Measurements from ENCODE around the gene SEPTIN12.

The SEPTIN12 gene

DNA sequence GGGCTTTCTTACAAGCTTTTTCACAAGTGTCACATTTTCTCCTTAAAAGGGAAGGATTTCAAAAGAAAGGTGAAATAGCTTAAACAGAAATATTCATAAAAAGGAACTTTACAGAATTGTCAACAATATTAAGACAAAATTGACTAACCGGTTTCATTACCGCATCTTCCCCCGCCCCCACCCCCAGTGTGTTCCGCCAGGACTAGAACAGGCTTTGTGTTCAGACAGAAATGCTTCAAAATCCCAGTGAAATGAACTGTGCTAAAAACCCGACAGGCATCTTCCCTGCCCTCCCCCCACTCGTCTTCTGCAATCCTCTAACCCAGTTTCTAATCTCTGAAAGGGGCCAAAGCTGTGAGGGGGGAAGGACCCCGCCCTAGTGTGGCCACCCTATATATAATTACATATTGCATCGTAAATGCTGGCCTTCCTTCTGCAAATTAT is 15.3 kb upstream of the SEPTIN12 start:
- H3K36me3 ChIP-seq (ENCODE audit: control insufficient read depth in 2 of 2, insufficient read depth in 2 of 2, low read length in 2 of 2) = peaks cover 10 to 28% of the 10 kb centered on the region in 2 donors
- H3K4me1 ChIP-seq (ENCODE audit: control insufficient read depth in 2 of 2, insufficient read depth in 2 of 2, low read length in 2 of 2) = peaks cover 19 to 20% of the 10 kb centered on the region in 2 donors
- peak overlapping the region; percentile 72 to 85 for H3K9ac ChIP-seq (ENCODE audit: low read depth in 1 of 2, low read length in 2 of 2)
- no peaks in the 10 kb centered on the region for H3K9me3 ChIP-seq (ENCODE audit: control insufficient read depth in 2 of 2, low read length in 2 of 2)
- peak overlapping the region; percentile 69 to 72 for H3K4me3 ChIP-seq (ENCODE audit: low read length in 2 of 2)
- peak overlapping the region in 1 of 2 donors; percentile 94 for H3K27ac ChIP-seq (ENCODE audit: low read depth in 2 of 2, low read length in 2 of 2)
- no peaks in the 10 kb centered on the region for H3K27me3 ChIP-seq (ENCODE audit: control insufficient read depth in 2 of 2, insufficient read depth in 2 of 2, low read length in 2 of 2)

DNA sequence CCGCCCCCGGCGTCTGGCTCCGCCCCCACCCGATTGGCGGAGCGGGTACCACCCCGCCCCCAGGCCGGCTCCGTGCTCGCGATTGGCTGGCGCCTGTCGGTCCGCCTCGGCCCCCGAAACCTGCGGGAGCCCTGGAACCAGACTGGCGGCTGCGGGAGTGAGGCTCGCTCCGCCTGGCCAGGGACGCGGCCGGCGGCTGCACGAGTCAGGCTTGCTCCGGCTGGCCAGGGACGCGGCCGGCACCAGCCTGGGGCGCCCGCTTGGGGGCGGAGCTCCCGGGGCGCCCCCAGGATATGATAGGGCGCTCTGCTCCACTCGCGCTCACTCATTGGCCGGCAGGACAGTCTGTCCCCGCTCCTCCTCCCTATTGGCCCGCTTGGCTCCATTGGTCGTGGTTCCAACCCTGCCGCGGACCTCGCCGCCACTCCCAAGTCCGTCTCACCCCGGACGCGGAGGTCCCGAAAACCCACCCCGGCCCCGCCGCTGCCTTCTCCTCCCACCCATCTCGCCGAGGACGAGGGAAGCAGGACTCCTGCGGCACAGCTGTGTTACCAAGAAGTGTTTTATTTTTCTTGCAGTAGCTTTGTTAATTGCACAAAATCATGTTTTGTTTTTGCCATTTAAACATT is 14.6 kb upstream of the SEPTIN12 start:
- Histone ChIP-seq H3K27me3 (ENCODE audit: control insufficient read depth in 2 of 2, insufficient read depth in 2 of 2, low read length in 2 of 2) (no peaks in the 10 kb centered on the region), H3K27ac (ENCODE audit: low read depth in 2 of 2, low read length in 2 of 2) (peak overlapping the region; percentile 82 to 94), H3K36me3 (ENCODE audit: control insufficient read depth in 2 of 2, insufficient read depth in 2 of 2, low read length in 2 of 2) (peaks cover 14 to 26% of the 10 kb centered on the region in 2 donors), H3K9me3 (ENCODE audit: control insufficient read depth in 2 of 2, low read length in 2 of 2) (no peaks in the 10 kb centered on the region), H3K4me3 (ENCODE audit: low read length in 2 of 2) (peak overlapping the region; percentile 69 to 72), H3K4me1 (ENCODE audit: control insufficient read depth in 2 of 2, insufficient read depth in 2 of 2, low read length in 2 of 2) (peaks cover 19 to 20% of the 10 kb centered on the region in 2 donors), H3K9ac (ENCODE audit: low read depth in 1 of 2, low read length in 2 of 2) (peak overlapping the region; percentile 72 to 85)

DNA sequence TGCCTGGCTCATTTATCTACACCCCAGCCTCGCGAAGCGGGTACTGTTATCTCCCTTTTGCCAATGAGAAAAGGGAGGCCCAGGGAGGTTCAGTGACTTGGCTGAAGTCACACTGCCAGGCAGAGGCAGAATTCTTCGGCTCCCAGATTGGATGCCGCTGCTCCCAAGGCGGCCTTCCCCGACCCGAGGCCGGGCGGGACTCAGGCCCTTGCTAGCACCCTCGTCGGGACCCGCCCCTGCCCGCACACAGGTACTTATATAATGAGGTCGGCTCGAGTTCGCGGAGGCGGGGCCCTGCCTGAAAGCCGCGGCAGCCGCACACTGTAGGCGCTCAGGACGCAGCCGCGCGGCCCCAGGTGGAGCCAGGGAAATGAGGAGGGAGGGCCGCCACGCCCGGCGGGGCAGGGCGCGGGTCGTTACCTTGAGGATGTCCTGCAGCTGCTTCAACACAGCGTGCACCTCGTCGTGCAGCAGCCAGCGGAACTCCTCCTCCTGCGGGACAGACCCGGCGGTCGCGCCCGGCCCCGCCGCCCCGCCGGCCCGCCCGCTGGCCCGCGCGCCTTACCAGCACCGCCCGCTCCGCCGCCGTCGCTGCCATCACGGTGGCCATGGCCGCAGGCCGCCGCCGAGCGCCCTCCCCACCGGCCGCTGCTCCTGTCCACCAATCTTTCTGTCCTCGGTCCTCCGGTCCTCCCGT is 14.0 kb upstream of the SEPTIN12 start, which contains the start of gene ROGDI:
Gene ROGDI (minus strand): TSS at position 672 of the 697 bp plus-strand sequence. CDS start 62 bp downstream, at position 610.
- no peaks in the 10 kb centered on the region for H3K27me3 ChIP-seq (ENCODE audit: control insufficient read depth in 2 of 2, insufficient read depth in 2 of 2, low read length in 2 of 2)
- peaks cover 14 to 23% of the 10 kb centered on the region in 2 donors for H3K36me3 ChIP-seq (ENCODE audit: control insufficient read depth in 2 of 2, insufficient read depth in 2 of 2, low read length in 2 of 2)
- H3K9me3 ChIP-seq (ENCODE audit: control insufficient read depth in 2 of 2, low read length in 2 of 2) = no peaks in the 10 kb centered on the region
- peaks cover 19 to 24% of the 10 kb centered on the region in 2 donors for H3K4me1 ChIP-seq (ENCODE audit: control insufficient read depth in 2 of 2, insufficient read depth in 2 of 2, low read length in 2 of 2)
- peak within 1 kb of the TSS; percentile 72 to 85 for H3K9ac ChIP-seq (ENCODE audit: low read depth in 1 of 2, low read length in 2 of 2)
- H3K27ac ChIP-seq (ENCODE audit: low read depth in 2 of 2, low read length in 2 of 2) = peak within 1 kb of the TSS; percentile 82 to 94
- H3K4me3 ChIP-seq (ENCODE audit: low read length in 2 of 2) = peak within 1 kb of the TSS; percentile 69 to 72

DNA sequence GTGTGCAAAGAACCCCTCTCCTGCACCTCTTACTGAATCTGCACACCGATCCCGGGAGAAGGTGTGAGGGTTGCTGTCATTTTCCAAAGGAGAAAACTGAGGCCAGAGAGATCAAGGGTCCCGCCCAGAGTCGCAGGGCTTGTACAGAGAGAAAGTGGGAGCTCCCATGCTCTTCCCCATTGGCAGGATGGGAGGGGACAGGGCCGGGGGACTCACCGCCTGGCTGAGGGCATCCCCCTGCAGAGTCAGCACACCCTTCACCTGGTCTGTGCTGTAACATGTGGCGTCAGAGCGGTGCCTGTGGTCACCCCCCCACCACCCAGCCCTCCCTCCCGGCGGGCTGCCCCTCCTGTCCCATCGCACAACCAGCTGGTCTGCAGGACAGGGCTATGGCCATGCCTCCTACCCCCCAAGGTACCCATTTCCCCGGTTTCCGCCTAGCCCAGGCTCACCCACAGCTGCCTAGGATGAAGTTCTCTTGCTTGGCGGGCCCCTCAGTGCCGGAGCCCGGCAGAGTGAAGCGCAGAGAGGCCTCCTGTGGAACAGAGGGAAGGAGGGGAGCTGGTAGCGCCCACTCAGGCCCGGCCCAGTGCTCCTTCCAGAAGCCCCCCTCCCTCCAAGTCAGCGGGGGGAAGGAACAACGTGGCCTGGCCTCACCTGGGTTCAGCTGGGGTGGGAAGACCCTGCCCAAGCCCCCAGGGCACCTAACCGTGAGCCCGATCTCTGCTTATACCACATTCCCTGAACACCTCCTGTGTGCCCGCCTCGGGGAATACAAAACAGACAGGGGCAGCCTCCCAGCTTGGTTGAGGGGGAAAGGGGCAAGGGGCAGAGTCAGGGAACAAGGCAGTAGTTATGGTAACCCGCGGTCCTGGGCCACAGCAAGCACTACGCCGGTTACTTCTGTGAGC is 13.2 kb upstream of the SEPTIN12 start:
- Histone ChIP-seq H3K27me3 (ENCODE audit: control insufficient read depth in 2 of 2, insufficient read depth in 2 of 2, low read length in 2 of 2) (no peaks in the 10 kb centered on the region), H3K9me3 (ENCODE audit: control insufficient read depth in 2 of 2, low read length in 2 of 2) (no peaks in the 10 kb centered on the region), H3K9ac (ENCODE audit: low read depth in 1 of 2, low read length in 2 of 2) (peak overlapping the region; percentile 57 to 85), H3K27ac (ENCODE audit: low read depth in 2 of 2, low read length in 2 of 2) (peak overlapping the region; percentile 82 to 94), H3K36me3 (ENCODE audit: control insufficient read depth in 2 of 2, insufficient read depth in 2 of 2, low read length in 2 of 2) (peaks cover 14 to 23% of the 10 kb centered on the region in 2 donors), H3K4me3 (ENCODE audit: low read length in 2 of 2) (peak overlapping the region; percentile 69 to 72), H3K4me1 (ENCODE audit: control insufficient read depth in 2 of 2, insufficient read depth in 2 of 2, low read length in 2 of 2) (peaks cover 19 to 31% of the 10 kb centered on the region in 2 donors)

DNA sequence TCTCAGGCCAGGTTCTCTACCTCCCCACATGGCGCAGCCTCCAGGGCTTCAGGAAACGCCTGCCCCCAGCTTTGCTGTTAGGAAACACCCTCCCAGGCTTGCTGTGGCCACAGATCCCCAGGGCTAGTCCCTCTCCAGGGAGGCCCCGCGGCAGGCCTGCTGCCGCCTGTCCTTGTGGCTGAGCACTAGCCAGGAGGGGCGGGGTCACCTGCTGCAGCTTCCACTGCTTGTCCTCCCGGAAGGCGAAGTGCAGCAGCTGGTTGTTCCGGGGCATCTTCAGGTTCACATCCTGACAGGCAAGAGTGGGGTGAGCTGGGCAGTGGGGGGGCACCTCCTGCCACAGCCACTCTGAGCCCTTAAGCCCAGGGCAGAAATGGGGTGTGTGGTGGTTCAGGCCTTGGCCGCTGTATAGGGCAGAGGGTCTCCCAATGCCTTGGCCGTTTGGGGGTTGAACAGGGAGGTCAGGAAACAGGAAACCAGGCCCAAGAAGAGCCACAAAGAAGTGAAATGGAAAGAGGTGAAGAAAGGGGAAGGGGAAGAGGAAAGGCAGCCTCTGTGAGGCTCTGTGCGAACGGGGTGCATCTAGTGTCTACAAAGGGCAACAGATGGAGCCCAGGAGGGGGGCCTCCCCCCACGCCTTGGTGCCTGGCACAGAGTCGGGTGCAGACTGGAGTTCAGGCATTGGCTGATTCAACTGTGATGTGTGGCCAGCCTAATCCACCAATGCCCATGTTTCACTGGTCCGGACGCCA is 12.3 kb upstream of the SEPTIN12 start:
- Histone ChIP-seq H3K36me3 (ENCODE audit: control insufficient read depth in 2 of 2, insufficient read depth in 2 of 2, low read length in 2 of 2) (peaks cover 14 to 19% of the 10 kb centered on the region in 2 donors), H3K27me3 (ENCODE audit: control insufficient read depth in 2 of 2, insufficient read depth in 2 of 2, low read length in 2 of 2) (no peaks in the 10 kb centered on the region), H3K4me3 (ENCODE audit: low read length in 2 of 2) (peak overlapping the region in 1 of 2 donors; percentile 13), H3K9ac (ENCODE audit: low read depth in 1 of 2, low read length in 2 of 2) (peak overlapping the region; percentile 24 to 29), H3K4me1 (ENCODE audit: control insufficient read depth in 2 of 2, insufficient read depth in 2 of 2, low read length in 2 of 2) (peaks cover 19 to 31% of the 10 kb centered on the region in 2 donors), H3K27ac (ENCODE audit: low read depth in 2 of 2, low read length in 2 of 2) (peak overlapping the region; percentile 49 to 82), H3K9me3 (ENCODE audit: control insufficient read depth in 2 of 2, low read length in 2 of 2) (no peaks in the 10 kb centered on the region)

DNA sequence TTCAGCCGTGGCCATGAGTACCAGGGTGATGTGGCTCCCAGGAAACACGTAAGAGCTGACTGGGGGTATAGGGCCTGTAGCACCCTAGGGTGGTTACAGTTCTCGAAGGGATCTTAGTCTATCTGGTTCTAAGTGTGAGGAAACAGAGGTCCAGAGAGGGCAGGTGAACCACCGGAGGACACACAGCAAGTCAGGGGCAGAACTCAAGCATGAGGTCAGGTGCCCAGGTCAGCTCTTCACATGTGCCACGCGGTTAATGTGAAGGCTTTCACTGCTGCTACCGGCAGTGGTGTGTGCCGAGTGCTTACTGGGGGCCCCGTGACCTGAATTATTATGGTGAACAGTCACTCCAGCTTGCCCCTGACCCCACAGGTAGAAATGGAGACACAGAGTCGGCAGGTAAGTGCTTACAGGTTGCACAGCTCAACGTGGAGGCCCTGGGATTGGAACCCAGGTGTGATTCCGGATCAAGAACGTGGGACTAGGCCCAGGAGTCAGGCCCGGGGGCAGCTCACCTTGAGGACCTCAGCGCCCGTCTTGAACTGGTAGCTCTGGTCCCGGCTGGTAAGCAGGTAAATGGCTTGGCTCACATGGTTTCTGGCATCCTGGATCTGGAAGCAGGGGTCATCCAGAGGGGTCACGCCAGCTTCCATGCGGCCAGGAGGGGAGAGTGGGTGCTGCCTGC is 11.2 kb upstream of the SEPTIN12 start:
- no peak overlapping the region for H3K9ac ChIP-seq (ENCODE audit: low read depth in 1 of 2, low read length in 2 of 2)
- peaks cover 12 to 15% of the 10 kb centered on the region in 2 donors for H3K36me3 ChIP-seq (ENCODE audit: control insufficient read depth in 2 of 2, insufficient read depth in 2 of 2, low read length in 2 of 2)
- no peaks in the 10 kb centered on the region for H3K27me3 ChIP-seq (ENCODE audit: control insufficient read depth in 2 of 2, insufficient read depth in 2 of 2, low read length in 2 of 2)
- H3K27ac ChIP-seq (ENCODE audit: low read depth in 2 of 2, low read length in 2 of 2) = no peak overlapping the region
- no peak overlapping the region for H3K4me3 ChIP-seq (ENCODE audit: low read length in 2 of 2)
- peaks cover 19 to 31% of the 10 kb centered on the region in 2 donors for H3K4me1 ChIP-seq (ENCODE audit: control insufficient read depth in 2 of 2, insufficient read depth in 2 of 2, low read length in 2 of 2)
- H3K9me3 ChIP-seq (ENCODE audit: control insufficient read depth in 2 of 2, low read length in 2 of 2) = no peaks in the 10 kb centered on the region

DNA sequence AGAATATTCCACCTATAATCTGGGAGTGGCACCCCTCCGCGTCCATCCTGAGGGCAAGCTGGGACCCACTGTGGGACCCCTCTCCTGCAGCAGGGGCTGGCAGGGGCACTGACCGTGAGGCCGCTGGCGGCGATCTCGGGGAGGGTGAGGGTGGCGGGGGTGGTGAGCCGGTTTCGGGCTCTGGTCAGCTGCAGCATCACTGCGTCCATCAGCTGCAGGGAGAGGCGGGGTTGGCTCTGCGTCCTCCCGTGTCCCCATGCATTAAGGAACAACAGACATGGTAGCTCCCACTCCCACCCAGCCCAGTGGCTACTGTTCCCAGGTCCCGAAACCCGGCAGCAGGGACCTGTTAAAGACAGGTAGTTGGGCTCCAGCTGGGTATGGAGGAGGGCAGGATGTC is 10.3 kb upstream of the SEPTIN12 start:
- H3K27me3 ChIP-seq (ENCODE audit: control insufficient read depth in 2 of 2, insufficient read depth in 2 of 2, low read length in 2 of 2) = no peaks in the 10 kb centered on the region
- H3K4me3 ChIP-seq (ENCODE audit: low read length in 2 of 2) = no peak overlapping the region
- no peak overlapping the region for H3K27ac ChIP-seq (ENCODE audit: low read depth in 2 of 2, low read length in 2 of 2)
- no peak overlapping the region for H3K9ac ChIP-seq (ENCODE audit: low read depth in 1 of 2, low read length in 2 of 2)
- no peaks in the 10 kb centered on the region for H3K9me3 ChIP-seq (ENCODE audit: control insufficient read depth in 2 of 2, low read length in 2 of 2)
- peaks cover 19 to 31% of the 10 kb centered on the region in 2 donors for H3K4me1 ChIP-seq (ENCODE audit: control insufficient read depth in 2 of 2, insufficient read depth in 2 of 2, low read length in 2 of 2)
- peaks cover 12 to 15% of the 10 kb centered on the region in 2 donors for H3K36me3 ChIP-seq (ENCODE audit: control insufficient read depth in 2 of 2, insufficient read depth in 2 of 2, low read length in 2 of 2)

DNA sequence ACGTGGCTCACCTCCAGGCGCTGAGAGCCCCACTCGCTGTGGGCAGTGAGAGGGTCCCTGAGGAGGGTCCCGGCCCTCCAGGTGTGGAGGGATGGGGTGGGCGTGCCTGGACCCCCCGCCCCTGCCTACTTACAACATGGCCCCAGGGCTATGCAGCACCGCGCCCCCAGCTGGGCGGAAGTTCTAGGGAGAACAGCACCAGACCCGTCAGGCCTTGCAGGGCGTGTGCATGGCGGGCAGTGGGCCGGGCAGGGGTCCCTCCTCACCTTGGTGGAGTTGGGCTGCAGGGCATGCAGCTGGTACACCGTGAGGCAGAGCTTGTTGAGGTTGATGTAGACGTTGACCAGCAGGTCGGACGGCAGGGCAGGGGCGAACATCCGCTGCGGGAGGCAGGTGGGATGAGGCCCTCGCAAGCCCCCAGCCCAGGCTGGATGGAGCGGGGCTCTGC is 9.7 kb upstream of the SEPTIN12 start:
- Histone ChIP-seq H3K27ac (ENCODE audit: low read depth in 2 of 2, low read length in 2 of 2) (no peak overlapping the region), H3K4me1 (ENCODE audit: control insufficient read depth in 2 of 2, insufficient read depth in 2 of 2, low read length in 2 of 2) (peaks cover 19 to 31% of the 10 kb centered on the region in 2 donors), H3K9ac (ENCODE audit: low read depth in 1 of 2, low read length in 2 of 2) (no peak overlapping the region), H3K27me3 (ENCODE audit: control insufficient read depth in 2 of 2, insufficient read depth in 2 of 2, low read length in 2 of 2) (no peaks in the 10 kb centered on the region), H3K9me3 (ENCODE audit: control insufficient read depth in 2 of 2, low read length in 2 of 2) (no peaks in the 10 kb centered on the region), H3K36me3 (ENCODE audit: control insufficient read depth in 2 of 2, insufficient read depth in 2 of 2, low read length in 2 of 2) (peaks cover 12 to 15% of the 10 kb centered on the region in 2 donors), H3K4me3 (ENCODE audit: low read length in 2 of 2) (no peak overlapping the region)
